Activated CD8-positive, alpha-beta memory T cell treated with anti-CD3 and anti-CD28 coated beads, Interleukin-2, amount 10 ng/mL, durations not matched to agents 7 days and 5 days (primary cell): ENCODE measurements around the gene ARL15. TPM values are rescaled to one million over a fixed set of nuclear protein-coding genes. Genes with fewer than 3 reads are reported as not detected.

Experiments
- ATAC-seq: fragments of 150-1000 bp; cut with Tn5 transposase; one replicate; pipeline ENCODE4 v1.10.0; 2021; ENCODE audit warnings: moderate library complexity
- CTCF ChIA-PET: fragments of 350-600 bp; sonication (Branson Sonifier 250); formaldehyde crosslinking; loops from one replicate; lab custom pipeline; 2021; ENCODE audit warnings: antibody characterized with exemption; lab: Charles Lee
- DNase-seq: peaks from one replicate; pipeline ENCODE4 v3.0.0-alpha.2; 2020
- H3K27ac Mint-ChIP-seq: one replicate; pipeline ENCODE4 v1.8.0; 2021; ENCODE audit warnings: mild to moderate bottlenecking, mixed read lengths
- H3K27me3 Mint-ChIP-seq: one replicate; pipeline ENCODE4 v1.8.0; 2021; ENCODE audit warnings: mixed read lengths
- H3K36me3 Mint-ChIP-seq: one replicate; pipeline ENCODE4 v1.8.0; 2021; ENCODE audit warnings: mild to moderate bottlenecking, mixed read lengths
- H3K4me1 Mint-ChIP-seq: one replicate; pipeline ENCODE4 v1.8.0; 2021; ENCODE audit warnings: mixed read lengths
- H3K4me3 Mint-ChIP-seq: one replicate; pipeline ENCODE4 v1.8.0; 2021; ENCODE audit warnings: mild to moderate bottlenecking, moderate library complexity, mixed read lengths
- H3K9me3 Mint-ChIP-seq: one replicate; pipeline ENCODE4 v1.8.0; 2022; ENCODE audit warnings: low read depth, mixed read lengths
- total RNA-seq, 2 experiments: library from RNA; stranded (reverse); gene quantifications; one replicate each; pipeline ENCODE4 v1.2.3, GENCODE V29; 2021

The ARL15 gene
- total RNA-seq, 2 experiments from 2014 or later = 10.6 to 12.6 TPM

DNA sequence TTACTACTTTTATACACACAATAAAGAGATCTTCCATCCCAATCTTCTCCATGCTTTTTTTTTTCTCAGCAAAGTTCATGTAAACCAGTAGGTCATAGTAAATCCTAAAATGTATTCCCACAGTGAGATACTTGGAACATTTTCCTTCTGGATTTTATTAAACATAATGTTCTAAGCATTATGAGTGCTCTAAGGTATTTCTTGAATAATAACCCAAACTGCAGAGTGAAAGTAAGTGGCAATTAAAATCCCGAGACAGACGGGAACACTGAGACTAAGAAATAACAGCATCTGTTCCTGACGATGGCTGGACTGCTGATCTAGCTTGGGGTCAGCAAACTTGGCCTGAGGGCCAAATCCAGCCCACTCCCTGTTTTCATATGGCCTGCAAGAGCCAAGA is 359.8 kb downstream of the ARL15 start:
- Mint-ChIP-seq H3K9me3 (no peaks in the 10 kb centered on the region), H3K4me3 (no peak overlapping the region), H3K36me3 (no peaks in the 10 kb centered on the region), H3K4me1 (no peaks in the 10 kb centered on the region), H3K27me3 (no peaks in the 10 kb centered on the region), H3K27ac (no peak overlapping the region)
- CTCF ChIA-PET = no interaction called here
- ATAC-seq (no peak), DNase-seq (no peak)

DNA sequence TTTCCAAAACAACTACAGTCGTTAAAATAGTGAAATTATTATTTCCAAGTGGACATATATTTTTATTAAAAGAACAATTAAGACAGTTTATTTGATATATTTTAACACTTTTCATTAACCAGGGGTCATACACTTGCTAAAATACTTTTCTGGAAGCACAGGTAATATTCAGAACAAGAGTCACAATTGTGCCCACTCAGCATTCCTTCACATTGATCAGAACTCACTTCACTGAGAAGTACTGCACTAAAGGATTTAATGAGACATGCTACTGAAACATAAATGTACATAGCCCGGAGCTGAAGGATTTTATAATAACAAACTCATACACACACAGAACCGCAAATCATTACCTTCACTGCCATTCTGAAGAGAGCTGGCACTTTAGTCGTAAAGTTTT is 361.8 kb downstream of the ARL15 start:
- no peaks in the 10 kb centered on the region for H3K9me3 Mint-ChIP-seq

GRCh38 chr5:53946405-53947100 is 363.8 kb downstream of the ARL15 start:
- Mint-ChIP-seq H3K4me1 (no peaks in the 10 kb centered on the region), H3K4me3 (no peak overlapping the region), H3K9me3 (no peaks in the 10 kb centered on the region), H3K36me3 (peaks cover 3% of the 10 kb centered on the region), H3K27me3 (no peaks in the 10 kb centered on the region), H3K27ac (no peak overlapping the region)
- no peak for DNase-seq
- no peak for ATAC-seq
- CTCF ChIA-PET = interaction anchor here (0.7 kb wide), 1 partner anchor 12 kb away, joined by 3 read pairs; no protein-coding TSS in a partner anchor

More for the DNA sequence above, 361.8 kb downstream of the ARL15 start:
- DNase-seq (no peak), ATAC-seq (no peak)
- no peak overlapping the region for H3K27ac Mint-ChIP-seq
- CTCF ChIA-PET = no interaction called here
- no peak overlapping the region for H3K4me3 Mint-ChIP-seq
- H3K36me3 Mint-ChIP-seq = no peaks in the 10 kb centered on the region
- H3K4me1 Mint-ChIP-seq = no peaks in the 10 kb centered on the region
- H3K27me3 Mint-ChIP-seq = no peaks in the 10 kb centered on the region

- no peaks in the 10 kb centered on the region for H3K27me3 Mint-ChIP-seq
- no peak overlapping the region for H3K27ac Mint-ChIP-seq
- peaks cover 3% of the 10 kb centered on the region for H3K36me3 Mint-ChIP-seq
- no peak overlapping the region for H3K4me3 Mint-ChIP-seq
- H3K4me1 Mint-ChIP-seq = no peaks in the 10 kb centered on the region
- ATAC-seq (no peak), DNase-seq (no peak)
- no peaks in the 10 kb centered on the region for H3K9me3 Mint-ChIP-seq
- CTCF ChIA-PET = no interaction called here
Observed at GRCh38 chr5:53944981-53945380, 365.4 kb downstream of the ARL15 start.

- Mint-ChIP-seq H3K9me3 (no peaks in the 10 kb centered on the region), H3K4me1 (no peaks in the 10 kb centered on the region), H3K27me3 (no peaks in the 10 kb centered on the region), H3K36me3 (peaks cover 3% of the 10 kb centered on the region), H3K27ac (no peak overlapping the region), H3K4me3 (no peak overlapping the region)
- DNase-seq (no peak), ATAC-seq (no peak)
- CTCF ChIA-PET = no interaction called here
Observed at GRCh38 chr5:53943938-53944337, 366.4 kb downstream of the ARL15 start.

DNA sequence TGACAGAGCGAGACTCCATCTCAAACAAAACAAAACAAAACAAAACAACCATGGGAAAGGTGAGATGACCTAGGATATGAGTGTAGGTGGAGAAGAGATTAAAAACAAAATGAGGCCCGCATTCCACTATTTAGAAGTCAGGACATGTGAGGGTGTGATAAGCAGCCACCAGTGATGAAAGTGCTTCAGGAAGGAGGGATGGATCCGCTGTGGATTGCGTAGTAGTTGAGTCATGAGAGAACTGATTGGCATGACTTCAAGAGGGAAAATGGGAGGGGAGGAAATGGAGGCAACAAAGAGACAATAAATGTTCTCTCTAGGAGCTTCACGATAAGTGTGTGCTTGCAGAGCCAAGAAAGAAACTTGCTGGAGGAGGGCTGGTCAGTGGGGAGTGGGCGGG is 367.6 kb downstream of the ARL15 start:
- no peaks in the 10 kb centered on the region for H3K9me3 Mint-ChIP-seq
- no peak overlapping the region for H3K27ac Mint-ChIP-seq
- no peak overlapping the region for H3K4me3 Mint-ChIP-seq
- CTCF ChIA-PET = no interaction called here
- peaks cover 5% of the 10 kb centered on the region for H3K36me3 Mint-ChIP-seq
- ATAC-seq (no peak), DNase-seq (no peak)
- no peaks in the 10 kb centered on the region for H3K4me1 Mint-ChIP-seq
- H3K27me3 Mint-ChIP-seq = no peaks in the 10 kb centered on the region

- Mint-ChIP-seq H3K9me3 (no peaks in the 10 kb centered on the region), H3K27ac (no peak overlapping the region), H3K36me3 (peaks cover 5% of the 10 kb centered on the region), H3K4me1 (no peaks in the 10 kb centered on the region), H3K27me3 (no peaks in the 10 kb centered on the region), H3K4me3 (no peak overlapping the region)
- no peak for ATAC-seq
- CTCF ChIA-PET = no interaction called here
- DNase-seq = no peak
Observed at GRCh38 chr5:53940921-53941320, 369.5 kb downstream of the ARL15 start.

GRCh38 chr5:53937467-53937866 is 372.9 kb downstream of the ARL15 start:
- H3K36me3 Mint-ChIP-seq = peaks cover 2% of the 10 kb centered on the region
- no peaks in the 10 kb centered on the region for H3K9me3 Mint-ChIP-seq
- ATAC-seq = no peak
- H3K27ac Mint-ChIP-seq = no peak overlapping the region
- CTCF ChIA-PET = no interaction called here
- no peak for DNase-seq
- no peaks in the 10 kb centered on the region for H3K4me1 Mint-ChIP-seq
- no peaks in the 10 kb centered on the region for H3K27me3 Mint-ChIP-seq
- H3K4me3 Mint-ChIP-seq = no peak overlapping the region

- Mint-ChIP-seq H3K4me1 (no peaks in the 10 kb centered on the region), H3K27ac (no peak overlapping the region), H3K4me3 (no peak overlapping the region), H3K27me3 (no peaks in the 10 kb centered on the region), H3K9me3 (no peaks in the 10 kb centered on the region), H3K36me3 (peaks cover 2% of the 10 kb centered on the region)
- ATAC-seq (no peak), DNase-seq (no peak)
- CTCF ChIA-PET = no interaction called here
Observed at GRCh38 chr5:53936481-53937352, 373.7 kb downstream of the ARL15 start.

DNA sequence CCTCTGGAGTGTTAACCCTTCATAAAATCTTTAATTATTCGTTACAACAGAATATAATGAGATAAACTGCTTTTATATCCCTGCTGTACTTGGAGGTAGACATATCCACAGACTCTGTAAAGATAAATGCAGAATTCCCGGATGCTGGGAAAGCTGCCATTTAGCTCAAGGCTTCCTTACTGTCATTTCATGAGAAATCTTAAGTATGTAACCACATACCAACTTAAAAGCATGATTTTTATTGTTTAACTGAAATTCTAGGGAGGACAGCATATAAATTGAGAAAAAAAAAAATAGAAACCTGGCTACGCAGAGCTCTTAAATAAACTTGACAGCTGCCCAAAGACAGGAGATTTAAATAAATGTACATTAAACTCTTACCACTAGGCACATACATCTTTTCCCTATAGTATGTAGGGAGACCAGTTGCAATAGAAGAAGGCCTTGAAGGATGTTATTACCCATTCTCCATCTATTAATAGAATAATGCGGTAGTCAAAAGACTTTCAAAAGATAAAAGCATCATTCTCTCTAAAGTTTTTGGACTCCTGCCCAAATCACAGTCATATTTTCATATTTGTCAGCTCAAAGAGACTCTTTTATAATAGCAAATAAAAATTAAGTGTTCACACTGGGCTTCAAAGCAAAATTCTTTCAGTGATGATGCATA is 376.1 kb downstream of the ARL15 start:
- no peak for ATAC-seq
- H3K27ac Mint-ChIP-seq = no peak overlapping the region
- H3K9me3 Mint-ChIP-seq = no peaks in the 10 kb centered on the region
- DNase-seq = no peak
- H3K4me1 Mint-ChIP-seq = no peaks in the 10 kb centered on the region
- H3K36me3 Mint-ChIP-seq = peaks cover 2% of the 10 kb centered on the region
- no peaks in the 10 kb centered on the region for H3K27me3 Mint-ChIP-seq
- CTCF ChIA-PET = interaction anchor here (0.8 kb wide), 1 partner anchor 12 kb away, joined by 3 read pairs; no protein-coding TSS in a partner anchor
- no peak overlapping the region for H3K4me3 Mint-ChIP-seq

DNA sequence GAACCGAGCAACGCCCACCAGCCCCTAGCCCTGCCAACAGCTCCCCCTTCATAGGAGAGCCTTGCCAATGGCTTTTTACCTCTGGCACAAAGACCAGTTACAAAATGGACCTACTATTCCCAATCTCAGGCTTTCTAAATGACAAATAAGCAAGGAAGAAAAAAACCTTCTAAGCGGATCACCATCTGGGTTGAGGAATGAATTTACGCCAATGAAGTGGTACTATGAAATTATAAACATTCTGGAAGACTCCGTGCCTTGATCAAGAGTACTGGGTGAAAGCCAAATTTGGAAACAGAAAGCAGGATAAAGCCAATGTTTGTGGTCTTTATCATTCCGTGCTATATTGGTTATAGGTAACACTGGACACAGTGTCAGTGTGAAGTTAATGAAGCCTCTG is 378.0 kb downstream of the ARL15 start:
- ATAC-seq = no peak
- Mint-ChIP-seq H3K27me3 (no peaks in the 10 kb centered on the region), H3K4me1 (no peaks in the 10 kb centered on the region), H3K27ac (no peak overlapping the region), H3K9me3 (no peaks in the 10 kb centered on the region), H3K36me3 (no peaks in the 10 kb centered on the region), H3K4me3 (no peak overlapping the region)
- no peak for DNase-seq
- CTCF ChIA-PET = no interaction called here

GRCh38 chr5:53930457-53930856 is 379.9 kb downstream of the ARL15 start:
- Mint-ChIP-seq H3K36me3 (no peaks in the 10 kb centered on the region), H3K27me3 (no peaks in the 10 kb centered on the region), H3K4me1 (no peaks in the 10 kb centered on the region), H3K9me3 (no peaks in the 10 kb centered on the region), H3K27ac (no peak overlapping the region), H3K4me3 (no peak overlapping the region)
- ATAC-seq (no peak), DNase-seq (no peak)
- CTCF ChIA-PET = no interaction called here

- Mint-ChIP-seq H3K27ac (no peak overlapping the region), H3K4me1 (no peaks in the 10 kb centered on the region), H3K4me3 (no peak overlapping the region), H3K9me3 (no peaks in the 10 kb centered on the region), H3K36me3 (no peaks in the 10 kb centered on the region), H3K27me3 (no peaks in the 10 kb centered on the region)
- CTCF ChIA-PET = no interaction called here
- DNase-seq = no peak
- ATAC-seq = no peak
Observed at GRCh38 chr5:53929570-53929969, 380.8 kb downstream of the ARL15 start.
